Vagina (tissue), 2 donors: ENCODE measurements around the gene ZNF141. TPM values are rescaled to one million over a fixed set of nuclear protein-coding genes. Genes with fewer than 3 reads are reported as not detected.

Experiments used
- DNase-seq, 2 donors: peaks; one replicate each; pipeline ENCODE4 v3.0.0-alpha.2; 2017; ENCODE audit errors: extremely low spot score in 2 of 2
- H3K27ac ChIP-seq: fragments of 200-600 bp; sonication (generic); one replicate; pipeline ENCODE4 v1.5.1; 2019
- H3K27me3 ChIP-seq: fragments of 200-600 bp; sonication (generic); one replicate; pipeline ENCODE4 v1.5.1; 2019
- H3K36me3 ChIP-seq, 2 donors: fragments of 200-600 bp; sonication (generic); one replicate each; pipeline ENCODE4 v1.5.1; 2017 to 2019
- H3K4me1 ChIP-seq: fragments of 200-600 bp; sonication (generic); one replicate; pipeline ENCODE4 v1.5.1; 2019
- H3K4me3 ChIP-seq, 2 donors: fragments of 200-600 bp; sonication (generic); 1 replicate in 1 of 2; 2 replicates in 1 of 2; pipeline ENCODE4 v1.5.1; 2016 to 2019
- H3K9me3 ChIP-seq: fragments of 200-600 bp; sonication (generic); one replicate; pipeline ENCODE4 v1.5.1; 2019
- CTCF ChIP-seq, 3 experiments: fragments of 450-650 bp in 2 of 3; fragments of 200-600 bp in 1 of 3; sonication (generic) in 1 of 3; IDR thresholded peaks; one replicate each; pipeline ENCODE4 v1.5.1; 2017 to 2019; ENCODE audit warnings: antibody characterized with exemption in 3 of 3, mild to moderate bottlenecking in 2 of 3, moderate library complexity in 2 of 3
- POLR2A ChIP-seq, 2 donors: fragments of 450-650 bp; IDR thresholded peaks; one replicate each; pipeline ENCODE4 v1.6.1; 2017; ENCODE audit warnings: antibody characterized with exemption in 2 of 2, mild to moderate bottlenecking in 2 of 2, moderate library complexity in 2 of 2
- POLR2AphosphoS5 ChIP-seq, 2 donors: sonication (generic); formaldehyde crosslinking; IDR thresholded peaks; one replicate each; pipeline ENCODE4 v1.9.0; 2017; ENCODE audit warnings: antibody characterized with exemption in 2 of 2, mild to moderate bottlenecking in 2 of 2, low read depth in 1 of 2; ENCODE audit not compliant: insufficient read depth in 1 of 2
- intact Hi-C: fragments of 100-400 bp; cut with DNase I; formaldehyde crosslinking; loops from one replicate; pipeline ENCODE4 v1.15.1; 2023
- total RNA-seq: library from RNA; depleted of rRNA; stranded (reverse); fragments of >200 nt; gene quantifications from one replicate; pipeline ENCODE4 v1.2.3, GENCODE V29; 2016

ZNF141 gene
- total RNA-seq, 1 donor from 2014 or later, result 32.2 TPM

- peaks cover 0 to 22% of the 10 kb centered on the region in 2 donors for H3K36me3 ChIP-seq
- peaks cover 21% of the 10 kb centered on the region for H3K4me1 ChIP-seq
- H3K9me3 ChIP-seq, result no peaks in the 10 kb centered on the region
- TF ChIP-seq POLR2A (IDR thresholded peaks at IDR 0.05) (no peak), POLR2AphosphoS5 (IDR thresholded peaks at IDR 0.05; ENCODE audit: insufficient read depth in 1 of 2, low read depth in 1 of 2) (no peak), CTCF (IDR thresholded peaks at IDR 0.05) (no peak)
- no peak overlapping the region for H3K27ac ChIP-seq
- no peaks in the 10 kb centered on the region for H3K27me3 ChIP-seq
- no peak for DNase-seq
- intact Hi-C loops, result no loop called here
- no peak overlapping the region for H3K4me3 ChIP-seq
These were observed 2.4 kb downstream of the ZNF141 start for GRCh38 chr4:340011-340410.

- Histone ChIP-seq H3K4me3 (no peak overlapping the region), H3K9me3 (peaks cover 93% of the 10 kb centered on the region), H3K27ac (no peak overlapping the region), H3K27me3 (no peaks in the 10 kb centered on the region), H3K4me1 (no peaks in the 10 kb centered on the region), H3K36me3 (peaks cover 8 to 72% of the 10 kb centered on the region in 2 donors)
- TF ChIP-seq POLR2AphosphoS5 (IDR thresholded peaks at IDR 0.05; ENCODE audit: insufficient read depth in 1 of 2, low read depth in 1 of 2) (no peak), CTCF (IDR thresholded peaks at IDR 0.05) (no peak), POLR2A (IDR thresholded peaks at IDR 0.05) (no peak)
- no peak for DNase-seq
- intact Hi-C loops, result no loop called here
These were observed 35.6 kb downstream of the ZNF141 start for GRCh38 chr4:373062-373839.

GRCh38 chr4:374298-375160, 36.9 kb downstream of the ZNF141 start:
- peaks cover 8 to 64% of the 10 kb centered on the region in 2 donors for H3K36me3 ChIP-seq
- no peaks in the 10 kb centered on the region for H3K4me1 ChIP-seq
- DNase-seq, result no peak
- H3K27ac ChIP-seq, result no peak overlapping the region
- no peak overlapping the region for H3K4me3 ChIP-seq
- peaks cover 91% of the 10 kb centered on the region for H3K9me3 ChIP-seq
- no peaks in the 10 kb centered on the region for H3K27me3 ChIP-seq
- no peak for TF ChIP-seq POLR2A (IDR thresholded peaks at IDR 0.05)
- intact Hi-C loops, result no loop called here

- DNase-seq, result no peak
- intact Hi-C loops, result no loop called here
- Histone ChIP-seq H3K27me3 (no peaks in the 10 kb centered on the region), H3K4me3 (no peak overlapping the region), H3K27ac (no peak overlapping the region), H3K36me3 (no peaks in the 10 kb centered on the region), H3K9me3 (peaks cover 60% of the 10 kb centered on the region), H3K4me1 (no peaks in the 10 kb centered on the region)
- TF ChIP-seq CTCF (IDR thresholded peaks at IDR 0.05) (no peak), POLR2AphosphoS5 (IDR thresholded peaks at IDR 0.05; ENCODE audit: insufficient read depth in 1 of 2, low read depth in 1 of 2) (no peak), POLR2A (IDR thresholded peaks at IDR 0.05) (no peak)
These were observed 46.8 kb downstream of the ZNF141 start for GRCh38 chr4:384311-385010.

GRCh38 chr4:385934-386707, 48.5 kb downstream of the ZNF141 start:
- Histone ChIP-seq H3K36me3 (no peaks in the 10 kb centered on the region), H3K27ac (no peak overlapping the region), H3K9me3 (peaks cover 52% of the 10 kb centered on the region), H3K27me3 (no peaks in the 10 kb centered on the region), H3K4me3 (no peak overlapping the region), H3K4me1 (no peaks in the 10 kb centered on the region)
- TF ChIP-seq POLR2A (IDR thresholded peaks at IDR 0.05), result no peak
- no peak for TF ChIP-seq POLR2AphosphoS5 (IDR thresholded peaks at IDR 0.05; ENCODE audit: insufficient read depth in 1 of 2, low read depth in 1 of 2)
- no peak for TF ChIP-seq CTCF (IDR thresholded peaks at IDR 0.05)
- intact Hi-C loops, result no loop called here
- DNase-seq, result no peak
